ENCODE results near the gene FUT9.
"Not testable (repeated sequence)": the region's sequence is repeated elsewhere in the genome, so short reads cannot be mapped to it uniquely, and the experiment has no call there.

The FUT9 gene

GRCh38 chr6:96235927-96236326 is 220.2 kb downstream of the FUT9 start:
- no peak overlapping the region for H3K27ac ChIP-seq
- no peak for TF ChIP-seq CTCF (conservative IDR thresholded peaks at IDR 0.05)

GRCh38 chr6:96236471-96236870 is 220.7 kb downstream of the FUT9 start:
- TF ChIP-seq CTCF (conservative IDR thresholded peaks at IDR 0.05): no peak
- no peak overlapping the region for H3K27ac ChIP-seq

DNA sequence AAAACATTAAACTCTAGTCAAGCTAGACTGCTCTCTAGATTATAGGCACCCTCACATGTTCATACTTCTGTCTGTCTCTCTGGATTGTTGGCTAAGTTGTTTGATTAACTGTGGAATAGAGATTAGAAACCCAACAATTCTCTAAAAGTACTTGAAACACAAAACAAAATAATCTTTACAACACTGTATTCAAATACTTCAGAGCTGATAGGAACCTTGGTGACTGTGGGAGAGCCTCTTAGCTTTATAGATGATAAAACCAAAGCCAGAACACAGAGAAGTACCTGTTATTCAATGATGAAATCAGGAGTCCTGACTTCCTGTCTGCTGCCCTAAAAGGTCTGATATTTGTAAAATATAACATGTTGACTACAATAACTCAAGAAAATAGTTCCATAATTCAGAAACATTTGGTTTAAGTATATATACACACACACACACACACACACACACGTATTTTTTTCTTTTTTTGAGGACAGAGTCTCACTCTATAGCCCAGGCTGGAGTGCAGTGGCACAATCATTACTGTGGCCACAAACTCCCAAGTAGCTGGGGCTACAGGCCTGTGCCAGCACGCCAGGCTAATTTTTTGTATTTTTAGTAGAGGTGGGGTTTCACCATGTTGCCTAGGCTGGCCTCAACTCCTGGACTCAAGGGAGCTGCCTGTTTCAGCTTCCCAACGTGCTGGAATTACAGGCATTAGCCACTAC is 222.0 kb downstream of the FUT9 start:
- no peak overlapping the region for H3K27ac ChIP-seq
- no peak for TF ChIP-seq CTCF (conservative IDR thresholded peaks at IDR 0.05)

DNA sequence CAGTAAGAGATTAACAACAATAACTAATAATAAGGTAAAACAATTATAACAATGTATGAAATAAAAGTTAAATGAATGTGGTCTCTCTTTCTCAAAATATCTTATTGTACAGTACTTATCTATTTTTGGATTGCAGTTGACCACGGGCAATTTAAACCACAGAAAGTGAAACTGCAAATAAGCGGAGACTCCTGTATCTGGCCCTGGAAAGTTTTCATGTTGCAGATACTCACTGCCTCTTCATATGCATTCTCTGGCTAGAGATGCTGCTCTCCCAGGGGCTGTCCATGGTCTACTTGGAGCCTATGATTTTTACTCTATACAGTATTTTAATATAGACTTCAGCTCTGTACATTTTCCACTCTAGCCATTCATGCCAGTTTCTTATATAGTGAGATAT is 230.8 kb downstream of the FUT9 start:
- TF ChIP-seq CTCF (conservative IDR thresholded peaks at IDR 0.05): no peak
- H3K27ac ChIP-seq: no peak overlapping the region

DNA sequence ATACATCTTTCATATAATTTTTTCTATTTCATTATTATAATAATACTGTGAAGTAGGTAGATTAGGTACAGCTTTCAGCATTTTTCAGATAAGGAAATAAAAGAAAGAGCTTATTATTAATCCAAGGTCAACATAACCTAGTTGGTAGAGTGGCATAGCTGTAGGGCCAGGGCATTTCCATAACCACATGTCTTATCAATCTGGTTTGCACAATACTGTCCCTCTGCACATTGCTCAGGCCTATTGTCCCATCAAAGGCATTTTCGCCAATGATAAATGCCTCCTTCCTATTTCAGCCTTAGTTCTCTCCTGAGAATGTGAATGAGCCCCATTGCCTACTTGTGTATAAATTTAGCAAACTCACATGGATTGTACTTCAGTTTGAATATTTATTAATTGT is 234.0 kb downstream of the FUT9 start:
- no peak overlapping the region for H3K27ac ChIP-seq
- no peak for TF ChIP-seq CTCF (conservative IDR thresholded peaks at IDR 0.05)

DNA sequence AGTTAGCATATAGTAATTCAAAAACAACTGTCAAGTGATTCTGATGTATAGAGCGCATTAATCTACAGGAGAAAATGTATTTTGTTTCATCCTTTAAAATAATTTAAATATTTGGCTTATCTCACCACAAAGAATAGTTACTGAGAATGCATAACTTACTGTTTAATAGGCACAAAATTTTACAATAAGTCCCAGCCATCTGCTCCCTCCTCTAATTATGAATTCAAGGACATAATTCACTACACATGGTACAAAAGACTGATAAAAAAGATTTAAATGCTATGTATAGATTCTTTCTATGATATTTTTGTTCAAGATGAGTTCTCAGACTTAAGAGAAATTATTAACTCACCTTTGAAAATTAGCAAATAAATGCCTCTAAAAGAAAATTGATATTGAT is 242.0 kb downstream of the FUT9 start:
- no peak overlapping the region for H3K27ac ChIP-seq
- TF ChIP-seq CTCF (conservative IDR thresholded peaks at IDR 0.05): no peak

DNA sequence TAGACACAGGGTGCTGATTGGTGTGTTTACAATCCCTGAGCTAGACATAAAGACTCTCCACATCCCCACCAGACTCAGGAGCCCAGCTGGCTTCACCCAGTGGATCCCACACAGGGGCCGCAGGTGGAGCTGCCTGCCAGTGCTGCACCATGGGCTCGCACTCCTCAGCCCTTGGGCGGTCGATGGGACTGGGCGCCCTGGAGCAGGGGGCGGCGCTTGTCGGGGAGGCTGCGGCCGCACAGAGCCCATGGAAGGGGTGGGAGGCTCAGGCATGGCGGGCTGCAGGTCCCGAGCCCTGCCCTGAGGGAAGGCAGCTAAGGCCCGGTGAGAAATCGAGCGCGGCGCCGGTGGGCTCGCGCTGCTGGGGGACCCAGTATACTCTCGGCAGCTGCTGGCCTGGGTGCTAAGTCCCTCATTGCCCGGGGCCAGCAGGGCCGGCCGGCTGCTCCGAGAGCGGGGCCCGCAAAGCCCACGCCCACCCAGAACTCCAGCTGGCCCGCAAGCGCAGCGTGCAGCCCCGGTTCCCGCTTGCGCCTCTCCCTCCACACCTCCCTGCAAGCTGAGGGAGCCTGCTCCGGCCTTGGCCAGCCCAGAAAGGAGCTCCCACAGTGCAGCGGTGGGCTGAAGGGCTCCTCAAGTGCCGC is 245.1 kb downstream of the FUT9 start:
- not testable (repeated sequence) for H3K27ac ChIP-seq
